SU-DHL-6 (cell line): ENCODE measurements around the gene TMPRSS9.

Source experiments
- H2AFZ ChIP-seq: fragments of 200-600 bp; sonication (generic); 2 replicates; pipeline ENCODE4 v1.6.1; 2014; ENCODE audit warnings: low read depth, mild to moderate bottlenecking, moderate library complexity, mixed read lengths, antibody characterized with exemption, low read length; ENCODE audit not compliant: severe bottlenecking
- H3F3A ChIP-seq: fragments of 200-600 bp; shearing (Covaris generic); 2 replicates; pipeline ENCODE4 v1.6.0; 2016; ENCODE audit warnings: antibody characterized with exemption, mild to moderate bottlenecking; ENCODE audit not compliant: insufficient read depth
- H3K27ac ChIP-seq: fragments of 200-600 bp; sonication (generic); 2 replicates; pipeline ENCODE4 v1.5.1; 2016; ENCODE audit warnings: low read depth, mild to moderate bottlenecking, low read length, moderate library complexity, mixed read lengths
- H3K27me3 ChIP-seq: fragments of 200-600 bp; sonication (generic), shearing (Covaris generic); 2 replicates; pipeline ENCODE4 v1.6.0; 2014; ENCODE audit warnings: mild to moderate bottlenecking, low read length
- H3K36me3 ChIP-seq: fragments of 200-600 bp; sonication (generic); 2 replicates; pipeline ENCODE4 v1.6.1; 2014; ENCODE audit warnings: mild to moderate bottlenecking, low read length, mixed read lengths
- H3K4me2 ChIP-seq: fragments of 300-600, 200-600 bp; shearing (Covaris generic), sonication (generic); 2 replicates; pipeline ENCODE4 v1.6.0; 2014; ENCODE audit warnings: low read length, low read depth, mild to moderate bottlenecking; ENCODE audit not compliant: poor library complexity, severe bottlenecking
- H3K4me3 ChIP-seq: fragments of 200-600 bp; sonication (generic); 2 replicates; pipeline ENCODE4 v1.5.1; 2014; ENCODE audit warnings: antibody characterized with exemption, low read length, mild to moderate bottlenecking, mixed read lengths; ENCODE audit not compliant: insufficient read depth, poor library complexity, severe bottlenecking
- H3K79me2 ChIP-seq: fragments of 200-600 bp; sonication (generic); 2 replicates; pipeline ENCODE4 v1.6.1; 2014; ENCODE audit warnings: mild to moderate bottlenecking, low read length, moderate library complexity; ENCODE audit not compliant: insufficient read depth
- H3K9ac ChIP-seq: fragments of 200-600 bp; sonication (generic); 2 replicates; pipeline ENCODE4 v1.7.0; 2014; ENCODE audit warnings: mild to moderate bottlenecking, low read length
- H3K9me2 ChIP-seq: fragments of 200-600 bp; sonication (generic); replicated peaks from 2 replicates; pipeline ENCODE4 v1.6.1; 2014; ENCODE audit warnings: low read length; ENCODE audit not compliant: insufficient read depth
- H3K9me3 ChIP-seq: fragments of 200-600 bp; sonication (generic); 2 replicates; pipeline ENCODE4 v1.6.1; 2014; ENCODE audit warnings: low read length, mixed read lengths; ENCODE audit not compliant: insufficient read depth
- H4K20me1 ChIP-seq: fragments of 200-600 bp; sonication (generic); 2 replicates; pipeline ENCODE4 v1.6.1; 2014; ENCODE audit warnings: low read depth, mild to moderate bottlenecking, antibody characterized with exemption, low read length, moderate library complexity, mixed read lengths
- EZH2phosphoT487 ChIP-seq: fragments of 200-600 bp; sonication (generic), shearing (Covaris generic); conservative IDR thresholded peaks from 2 replicates; pipeline ENCODE4 v1.6.1; 2018; ENCODE audit warnings: mild to moderate bottlenecking, antibody characterized with exemption, low read length, moderate library complexity, mixed read lengths
- TF ChIP-seq, protein P1 (sequence below): fragments of 200-600 bp; sonication (generic); IDR thresholded peaks from one replicate; pipeline ENCODE4 v1.5.1; 2017; ENCODE audit warnings: antibody characterized with exemption, mild to moderate bottlenecking, low read length, moderate library complexity; ENCODE audit not compliant: insufficient read depth, poor library complexity, severe bottlenecking

The TMPRSS9 gene

DNA sequence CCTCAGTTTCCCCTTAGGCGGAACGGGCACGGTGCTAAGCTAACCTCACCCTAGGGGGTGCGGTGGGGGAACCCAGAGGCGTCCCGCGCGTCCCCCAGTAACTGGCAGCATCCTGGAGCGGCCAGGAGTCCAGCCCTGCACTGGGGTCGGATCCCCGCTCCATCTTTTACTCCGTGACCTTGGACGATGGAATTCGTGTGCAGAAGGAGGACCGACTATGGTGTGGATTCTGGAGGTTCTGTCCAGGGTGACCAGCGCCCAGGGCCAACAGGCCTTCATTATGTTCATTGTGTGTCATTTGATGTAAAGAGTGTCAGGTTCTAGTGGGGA, 31.0 kb upstream of the TMPRSS9 start:
- Histone ChIP-seq H3K9me2 (no peaks in the 10 kb centered on the region), H3K36me3 (no peaks in the 10 kb centered on the region), H4K20me1 (0 out of 2 replicates have a peak, but pooled peaks cover 4% of the 10 kb centered on the region), H2AFZ (no peak overlapping the region), H3K9me3 (no peaks in the 10 kb centered on the region), H3K9ac (peak overlapping the region; percentile 96), H3K27ac (no peak overlapping the region), H3K4me2 (peak overlapping the region; percentile 91), H3F3A (peaks cover 10% of the 10 kb centered on the region; the same call in 1 of the 2 replicates), H3K79me2 (peaks cover 33% of the 10 kb centered on the region), H3K4me3 (peak overlapping the region; percentile 98), H3K27me3 (no peaks in the 10 kb centered on the region)
- TF ChIP-seq, protein P1, sequence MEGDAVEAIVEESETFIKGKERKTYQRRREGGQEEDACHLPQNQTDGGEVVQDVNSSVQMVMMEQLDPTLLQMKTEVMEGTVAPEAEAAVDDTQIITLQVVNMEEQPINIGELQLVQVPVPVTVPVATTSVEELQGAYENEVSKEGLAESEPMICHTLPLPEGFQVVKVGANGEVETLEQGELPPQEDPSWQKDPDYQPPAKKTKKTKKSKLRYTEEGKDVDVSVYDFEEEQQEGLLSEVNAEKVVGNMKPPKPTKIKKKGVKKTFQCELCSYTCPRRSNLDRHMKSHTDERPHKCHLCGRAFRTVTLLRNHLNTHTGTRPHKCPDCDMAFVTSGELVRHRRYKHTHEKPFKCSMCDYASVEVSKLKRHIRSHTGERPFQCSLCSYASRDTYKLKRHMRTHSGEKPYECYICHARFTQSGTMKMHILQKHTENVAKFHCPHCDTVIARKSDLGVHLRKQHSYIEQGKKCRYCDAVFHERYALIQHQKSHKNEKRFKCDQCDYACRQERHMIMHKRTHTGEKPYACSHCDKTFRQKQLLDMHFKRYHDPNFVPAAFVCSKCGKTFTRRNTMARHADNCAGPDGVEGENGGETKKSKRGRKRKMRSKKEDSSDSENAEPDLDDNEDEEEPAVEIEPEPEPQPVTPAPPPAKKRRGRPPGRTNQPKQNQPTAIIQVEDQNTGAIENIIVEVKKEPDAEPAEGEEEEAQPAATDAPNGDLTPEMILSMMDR: no peak
- TF ChIP-seq EZH2phosphoT487: no peak

GRCh38 chr19:2329501-2329916, 30.6 kb upstream of the TMPRSS9 start:
- Histone ChIP-seq H3K27ac (no peak overlapping the region), H2AFZ (no peak overlapping the region), H3K9me2 (no peaks in the 10 kb centered on the region), H3K9me3 (no peaks in the 10 kb centered on the region), H3K79me2 (peaks cover 33% of the 10 kb centered on the region), H3K9ac (peak overlapping the region; percentile 96), H4K20me1 (0 out of 2 replicates have a peak, but pooled peaks cover 4% of the 10 kb centered on the region), H3K27me3 (no peaks in the 10 kb centered on the region), H3F3A (peaks cover 10% of the 10 kb centered on the region; the same call in 1 of the 2 replicates), H3K4me3 (peak overlapping the region; percentile 98), H3K4me2 (peak overlapping the region; percentile 91), H3K36me3 (no peaks in the 10 kb centered on the region)
- TF ChIP-seq EZH2phosphoT487: no peak
- TF ChIP-seq, protein P1: no peak

DNA sequence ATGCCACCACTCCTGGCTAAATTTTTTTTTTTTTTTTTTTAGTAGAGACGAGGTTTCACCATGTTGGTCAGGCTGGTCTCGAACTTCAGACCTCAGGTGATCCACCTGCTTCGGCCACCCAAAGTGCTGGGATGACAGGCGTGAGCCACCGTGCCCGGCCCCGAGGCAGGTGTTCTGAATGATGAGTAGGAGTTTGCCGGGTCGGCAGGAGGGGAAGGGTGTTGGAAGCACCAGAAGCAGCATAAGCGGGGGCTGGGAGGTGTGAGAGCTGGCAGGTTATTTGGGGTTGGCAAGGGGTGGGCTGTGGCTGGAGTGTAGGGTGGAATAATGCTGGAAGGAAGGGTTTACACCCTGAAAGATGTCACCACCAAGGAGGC, 29.8 kb upstream of the TMPRSS9 start:
- H3K9me2 ChIP-seq: no peaks in the 10 kb centered on the region
- H3K4me3 ChIP-seq: no peak overlapping the region
- H2AFZ ChIP-seq: no peak overlapping the region
- peaks cover 10% of the 10 kb centered on the region; the same call in 1 of the 2 replicates for H3F3A ChIP-seq
- H3K27ac ChIP-seq: no peak overlapping the region
- TF ChIP-seq, protein P1: no peak
- no peak for TF ChIP-seq EZH2phosphoT487
- no peaks in the 10 kb centered on the region for H3K9me3 ChIP-seq
- H3K79me2 ChIP-seq: peaks cover 33% of the 10 kb centered on the region
- H3K36me3 ChIP-seq: no peaks in the 10 kb centered on the region
- H3K9ac ChIP-seq: no peak overlapping the region
- H3K4me2 ChIP-seq: no peak overlapping the region
- H4K20me1 ChIP-seq: 0 out of 2 replicates have a peak, but pooled peaks cover 4% of the 10 kb centered on the region
- H3K27me3 ChIP-seq: no peaks in the 10 kb centered on the region
